Kidney (tissue), 14 donors: ENCODE measurements around the gene PFDN1. TPM values are rescaled to one million over a fixed set of nuclear protein-coding genes. Genes with fewer than 3 reads are reported as not detected.

Experiments
- DNase-seq, 5 donors: peaks; one replicate each; pipeline ENCODE4 v3.0.0-alpha.2; 2013 to 2020
- FAIRE-seq: peaks from 2 replicates; lab custom pipeline; 2012; peaks lifted over from hg19 to GRCh38; lab: Jason Lieb, UNC
- H3K27ac ChIP-seq, 2 donors: one replicate each; pipeline ENCODE4 v1.7.0; 2013; ENCODE audit warnings: low read depth in 2 of 2, low read length in 2 of 2, inconsistent platforms in 1 of 2
- H3K27me3 ChIP-seq: one replicate; pipeline ENCODE4 v1.7.1; 2013; ENCODE audit warnings: low read length, inconsistent platforms; ENCODE audit not compliant: control insufficient read depth, insufficient read depth
- H3K36me3 ChIP-seq, 3 donors: one replicate each; pipeline versions ENCODE4 v1.7.0 to v1.7.1; 2013; ENCODE audit warnings: low read length in 3 of 3, control low read depth in 1 of 3, inconsistent platforms in 1 of 3; ENCODE audit not compliant: insufficient read depth in 3 of 3, control insufficient read depth in 2 of 3
- H3K4me1 ChIP-seq, 3 donors: one replicate each; pipeline versions ENCODE4 v1.7.0 to v1.7.1; 2013; ENCODE audit warnings: low read length in 3 of 3, inconsistent platforms in 1 of 3, low read depth in 1 of 3; ENCODE audit not compliant: control insufficient read depth in 2 of 3, insufficient read depth in 2 of 3
- H3K4me3 ChIP-seq, 3 donors: one replicate each; pipeline versions ENCODE4 v1.7.0 to v1.8.1; 2013; ENCODE audit warnings: low read length in 3 of 3, control low read depth in 1 of 3, inconsistent platforms in 1 of 3
- H3K9ac ChIP-seq, 3 donors: one replicate each; pipeline versions ENCODE4 v1.7.0 to v1.7.1; 2013; ENCODE audit warnings: low read length in 3 of 3, control low read depth in 1 of 3, inconsistent platforms in 1 of 3
- H3K9me3 ChIP-seq, 3 donors: one replicate each; pipeline versions ENCODE4 v1.7.0 to v1.7.1; 2013; ENCODE audit warnings: low read length in 3 of 3, control low read depth in 1 of 3, inconsistent platforms in 1 of 3; ENCODE audit not compliant: control insufficient read depth in 2 of 3, insufficient read depth in 1 of 3
- CTCF ChIP-seq: IDR thresholded peaks from 3 replicates; pipeline ENCODE4 v1.5.1; 2012; ENCODE audit warnings: mild to moderate bottlenecking, moderate library complexity, borderline replicate concordance; ENCODE audit not compliant: insufficient read depth; ENCODE audit errors: extremely low read depth
- intact Hi-C: fragments of 100-400 bp; cut with DNase I; formaldehyde crosslinking; loops from one replicate; pipeline ENCODE4 v1.11.1; 2022
- polyA plus RNA-seq: library from polyadenylated mRNA; stranded (reverse); fragments of 350-450 nt; fragmentation: Illumina TruSeq; extraction: RNeasy Lipid Tissue Mini Kit (QIAGEN cat#74804); gene quantifications from one replicate; pipeline ENCODE4 v1.2.3, GENCODE V29; 2014; ENCODE audit warnings: low read depth, low replicate concordance; ENCODE audit not compliant: insufficient read depth
- total RNA-seq: library from RNA; stranded (reverse); fragmentation: NEBNext Ultra II Directional; extraction: Animal tissue kit (Norgen Biotek cat#: 25700); gene quantifications from one replicate; pipeline ENCODE4 v1.2.1, GENCODE V29; 2021
- donor health status: control.
- donor health status: control.
- donor health status: control.
- donor health status: control.
- donor health status: control.
- donor health status: DM: yes; HTN: yes; CAD: no.
- donor health status: Normal renal cell carcinoma (clear cell type).

Gene PFDN1
- total and polyA plus RNA-seq, 2 donors from 2014 or later, result 48.9 to 85.8 TPM

DNA sequence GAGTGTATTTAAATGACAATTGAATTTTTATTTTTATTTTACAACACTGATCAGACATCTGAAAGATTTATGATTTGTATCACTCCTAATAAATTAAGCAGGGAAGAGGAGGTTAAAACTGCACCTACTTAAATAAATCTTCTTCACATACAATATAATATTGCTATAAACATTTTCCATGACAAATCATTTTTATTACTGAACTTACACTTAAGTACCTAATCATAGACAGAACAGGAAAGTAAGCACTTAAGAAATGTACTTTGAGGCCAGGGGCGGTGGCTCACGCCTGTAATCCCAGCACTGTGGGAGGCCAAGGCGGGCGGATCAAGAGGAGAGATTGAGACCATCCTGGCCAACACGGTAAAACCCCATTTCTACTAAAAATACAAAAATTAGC lies 3.8 kb downstream of the PFDN1 start:
- Histone ChIP-seq H3K27ac (peak overlapping the region in 1 of 2 donors; percentile 28), H3K27me3 (no peaks in the 10 kb centered on the region), H3K36me3 (no peaks in the 10 kb centered on the region), H3K9me3 (no peaks in the 10 kb centered on the region), H3K9ac (no peak overlapping the region), H3K4me3 (no peak overlapping the region), H3K4me1 (peaks cover 0 to 14% (median 6%) of the 10 kb centered on the region in 3 donors)
- TF ChIP-seq CTCF, result no peak
- intact Hi-C loops, result no loop called here
- DNase-seq (no peak), FAIRE-seq (no peak)

GRCh38 chr5:140298183-140298601 lies 4.7 kb downstream of the PFDN1 start:
- FAIRE-seq (peak; percentile 62), DNase-seq (no peak)
- Histone ChIP-seq H3K9ac (no peak overlapping the region), H3K4me3 (peak overlapping the region in 1 of 3 donors; percentile 9), H3K4me1 (peaks cover 0 to 11% (median 6%) of the 10 kb centered on the region in 3 donors), H3K27me3 (no peaks in the 10 kb centered on the region), H3K9me3 (no peaks in the 10 kb centered on the region), H3K27ac (no peak overlapping the region), H3K36me3 (no peaks in the 10 kb centered on the region)
- TF ChIP-seq CTCF, result no peak
- intact Hi-C loops, result no loop called here

- FAIRE-seq (no peak), DNase-seq (no peak)
- Histone ChIP-seq H3K27me3 (no peaks in the 10 kb centered on the region), H3K4me1 (peaks cover 0 to 17% (median 10%) of the 10 kb centered on the region in 3 donors), H3K36me3 (no peaks in the 10 kb centered on the region), H3K9me3 (no peaks in the 10 kb centered on the region), H3K4me3 (no peak overlapping the region), H3K9ac (no peak overlapping the region), H3K27ac (no peak overlapping the region)
- intact Hi-C loops, result no loop called here
- no peak for TF ChIP-seq CTCF
Observed at GRCh38 chr5:140297283-140297682, 5.6 kb downstream of the PFDN1 start.

DNA sequence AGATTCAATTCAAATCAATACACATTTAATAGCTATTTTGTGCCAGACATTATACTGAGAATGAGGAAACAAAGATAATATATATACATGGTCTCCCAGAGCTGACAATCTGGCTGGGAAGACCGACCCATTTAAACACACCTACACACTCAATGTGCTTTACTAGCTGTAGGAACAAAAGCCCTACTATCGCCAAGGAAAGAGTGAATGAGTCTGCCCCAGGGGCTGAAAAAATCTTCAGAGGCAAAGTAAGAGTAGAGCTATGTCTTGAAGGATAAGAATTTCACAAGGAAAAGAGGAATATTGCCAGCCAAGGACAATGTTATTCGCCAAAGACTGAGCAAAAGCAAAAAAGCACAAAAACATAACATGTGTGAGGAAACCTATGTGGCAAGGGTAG lies 6.6 kb downstream of the PFDN1 start:
- Histone ChIP-seq H3K27me3 (no peaks in the 10 kb centered on the region), H3K27ac (no peak overlapping the region), H3K9me3 (no peaks in the 10 kb centered on the region), H3K9ac (no peak overlapping the region), H3K36me3 (no peaks in the 10 kb centered on the region), H3K4me3 (no peak overlapping the region), H3K4me1 (peaks cover 0 to 17% (median 6%) of the 10 kb centered on the region in 3 donors)
- intact Hi-C loops, result no loop called here
- FAIRE-seq, result no peak
- DNase-seq, result no peak
- no peak for TF ChIP-seq CTCF
